GM21723 (cell line): ENCODE data around the gene TMEM267.
"Not testable (repeated sequence)": the region's sequence is repeated elsewhere in the genome, so short reads cannot be mapped to it uniquely, and the experiment has no call there.

Experiments used
- ATAC-seq: cut with Tn5 transposase; IDR thresholded peaks from one replicate; pipeline ENCODE4 v1.9.1; 2021; ENCODE audit warnings: mild to moderate bottlenecking, moderate library complexity; ENCODE audit not compliant: unreplicated experiment

Gene TMEM267

GRCh38 chr5:43483298-43484105, at the start of gene TMEM267:
TSS of gene TMEM267 (minus strand) at chr5:43483865. CDS start at chr5:43453969, 29,896 bp downstream.
- ATAC-seq = peak; percentile 86

- peak; percentile 74 for ATAC-seq
These were observed 47.0 kb upstream of the TMEM267 start for GRCh38 chr5:43530648-43531047.

- ATAC-seq = no peak
These were observed 40.0 kb upstream of the TMEM267 start for GRCh38 chr5:43523662-43524072.

- ATAC-seq = no peak
These were observed 37.0 kb upstream of the TMEM267 start for GRCh38 chr5:43520615-43521014.

- ATAC-seq = no peak
These were observed 32.0 kb upstream of the TMEM267 start for GRCh38 chr5:43515678-43516048.

GRCh38 chr5:43514816-43515677, 31.4 kb upstream of the TMEM267 start, which contains the start of gene C5orf34:
TSS of gene C5orf34 (minus strand) at chr5:43515148. CDS start at chr5:43509339, 5,809 bp downstream.
- ATAC-seq = peak; percentile 99

- peak; percentile 40 for ATAC-seq
These were observed 30.8 kb upstream of the TMEM267 start for GRCh38 chr5:43514471-43514815.

- no peak for ATAC-seq
These were observed 30.4 kb upstream of the TMEM267 start for GRCh38 chr5:43514025-43514424.

- not testable (repeated sequence) for ATAC-seq
These were observed 27.4 kb upstream of the TMEM267 start for GRCh38 chr5:43511062-43511461.

GRCh38 chr5:43498581-43498980, 14.9 kb upstream of the TMEM267 start:
- no peak for ATAC-seq

- ATAC-seq = no peak
These were observed 13.8 kb upstream of the TMEM267 start for GRCh38 chr5:43497311-43498104.

GRCh38 chr5:43491326-43491725, 7.7 kb upstream of the TMEM267 start:
- no peak for ATAC-seq

GRCh38 chr5:43486353-43486752, 2.7 kb upstream of the TMEM267 start:
- ATAC-seq = no peak

- no peak for ATAC-seq
These were observed 1.7 kb upstream of the TMEM267 start for GRCh38 chr5:43485406-43485805.

GRCh38 chr5:43484106-43484849, 613 bp upstream of the TMEM267 start:
- peak; percentile 79 for ATAC-seq

- no peak for ATAC-seq
These were observed 971 bp downstream of the TMEM267 start for GRCh38 chr5:43482490-43483297.

- ATAC-seq = no peak
These were observed 13.8 kb downstream of the TMEM267 start for GRCh38 chr5:43469671-43470391.

GRCh38 chr5:43467100-43467499, 16.6 kb downstream of the TMEM267 start:
- ATAC-seq = no peak

GRCh38 chr5:43465455-43465854, 18.2 kb downstream of the TMEM267 start:
- ATAC-seq = not testable (repeated sequence)
